ENCODE data around the gene B9D1.

- TF ChIP-seq CTCF (IDR thresholded peaks at IDR 0.05; ENCODE audit: borderline replicate concordance, extremely low read depth, low read length, poor library complexity, severe bottlenecking), result no peak
- TF ChIP-seq EZH2 (IDR thresholded peaks at IDR 0.05; ENCODE audit: borderline replicate concordance, low read depth, low read length, severe bottlenecking), result no peak
These were observed 41.6 kb downstream of the B9D1 start for GRCh38 chr17:19320876-19321275.
